ENCODE measurements around the gene MMGT1.
A peak's percentile ranks its signal among the peaks of the same experiment; 100 is the strongest.

MMGT1 gene

DNA sequence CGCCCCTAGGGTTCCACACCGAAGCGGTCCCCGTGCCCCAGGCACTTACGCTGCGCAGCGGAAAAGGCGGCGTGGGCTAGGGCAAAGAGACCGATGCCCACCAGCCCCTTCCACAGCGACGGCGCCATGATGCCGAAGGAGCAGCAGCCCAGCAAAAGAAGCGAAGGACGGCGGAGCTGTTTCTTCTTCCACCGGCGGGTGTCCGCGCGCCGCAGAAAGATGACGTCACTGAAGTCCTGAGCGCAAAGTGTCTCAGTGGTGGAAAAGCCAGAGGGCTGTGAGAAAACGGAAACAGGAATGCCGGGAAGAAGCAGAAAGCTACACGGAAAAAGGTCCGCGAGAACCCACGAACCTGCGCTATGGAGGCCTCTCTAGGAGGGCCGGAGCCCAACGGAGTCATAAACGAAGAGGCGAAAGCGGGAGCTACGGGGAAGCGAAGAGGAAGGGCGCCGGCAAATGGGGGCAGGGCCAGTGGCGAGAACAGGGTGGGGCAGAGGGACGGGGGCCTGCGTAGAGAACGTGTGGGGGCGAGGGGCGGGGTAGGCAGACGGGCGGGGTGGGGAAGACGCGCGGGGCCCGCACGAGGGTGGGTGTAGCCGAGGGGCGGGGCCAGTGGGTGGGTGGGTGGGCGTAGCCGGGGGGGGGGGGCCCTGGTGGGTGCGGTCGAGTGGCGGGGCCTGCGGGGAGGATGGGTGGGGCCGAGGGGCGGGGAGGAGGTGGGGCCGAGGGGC lies at the start of gene MMGT1:
MMGT1 (minus strand) TSS at position 441 of the 731 bp plus-strand sequence; CDS start at position 128, 313 bp downstream.
- no peak for TF ChIP-seq Cebpa-rat (IDR thresholded peaks at IDR 0.05)
- Histone ChIP-seq H3K9me3 (no peaks in the 10 kb centered on the region), H3K27ac (peak within 1 kb of the TSS; percentile 76), H3K4me2 (peak within 1 kb of the TSS; percentile 80), H3K36me3 (no peaks in the 10 kb centered on the region), H3K27me3 (peaks cover 53% of the 10 kb centered on the region), H3K9ac (peak within 1 kb of the TSS; percentile 79), H4K20me1 (peaks cover 21% of the 10 kb centered on the region), H3K4me3 (peak within 1 kb of the TSS; percentile 73), H3K4me1 (peaks cover 25% of the 10 kb centered on the region)

DNA sequence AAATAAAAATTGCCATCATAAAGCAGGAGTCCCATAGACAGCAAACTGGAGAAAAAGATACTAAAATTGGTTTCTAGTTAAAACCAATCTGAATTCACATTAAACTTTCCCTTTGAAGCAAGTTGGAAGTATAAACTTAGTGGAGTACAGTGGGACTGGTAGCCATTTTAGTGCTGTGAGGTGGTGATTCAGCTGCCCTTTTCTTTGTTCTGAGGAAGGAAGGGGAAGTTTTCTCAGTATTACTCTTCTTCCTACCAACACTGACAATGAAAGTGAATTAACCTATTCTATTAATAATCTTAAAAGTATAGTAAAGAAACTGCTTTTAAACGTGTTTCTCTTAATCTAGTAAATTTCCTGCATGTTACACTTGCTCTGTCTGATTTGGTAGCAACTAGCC lies 48.1 kb upstream of the MMGT1 start:
- no peak for TF ChIP-seq Cebpa-rat (IDR thresholded peaks at IDR 0.05)
- H3K27ac ChIP-seq, result no peak overlapping the region
- H3K36me3 ChIP-seq, result peaks cover 12% of the 10 kb centered on the region
- H3K9me3 ChIP-seq, result no peaks in the 10 kb centered on the region
- no peaks in the 10 kb centered on the region for H3K4me1 ChIP-seq
- H4K20me1 ChIP-seq, result no peaks in the 10 kb centered on the region; the same call in 1 of the 2 replicates
- H3K4me2 ChIP-seq, result no peak overlapping the region
- H3K4me3 ChIP-seq, result no peak overlapping the region
- H3K9ac ChIP-seq, result no peak overlapping the region
- peaks cover 88% of the 10 kb centered on the region for H3K27me3 ChIP-seq

DNA sequence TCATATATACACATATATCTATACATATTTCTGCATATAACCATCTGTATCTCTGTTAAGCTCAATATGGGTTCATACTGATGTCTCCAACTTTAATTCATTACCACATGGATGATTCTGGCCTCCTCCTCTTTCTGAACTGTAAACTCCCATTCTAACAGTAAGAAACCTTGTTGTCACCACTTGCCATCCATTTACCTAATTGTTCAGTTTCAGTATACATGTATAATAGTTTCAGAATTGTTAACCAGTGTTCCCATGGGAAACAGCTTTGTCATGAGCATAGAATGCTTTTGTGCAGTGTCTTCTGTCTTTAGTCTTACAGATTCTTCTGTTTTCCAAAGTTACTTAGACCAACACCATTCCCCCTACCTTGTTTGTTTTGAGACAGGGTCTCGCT lies 47.4 kb upstream of the MMGT1 start:
- Histone ChIP-seq H4K20me1 (no peaks in the 10 kb centered on the region; the same call in 1 of the 2 replicates), H3K9ac (no peak overlapping the region), H3K4me2 (no peak overlapping the region), H3K4me1 (no peaks in the 10 kb centered on the region), H3K9me3 (no peaks in the 10 kb centered on the region), H3K36me3 (peaks cover 12% of the 10 kb centered on the region), H3K27me3 (peaks cover 86% of the 10 kb centered on the region), H3K4me3 (no peak overlapping the region), H3K27ac (no peak overlapping the region)
- TF ChIP-seq Cebpa-rat (IDR thresholded peaks at IDR 0.05), result no peak

DNA sequence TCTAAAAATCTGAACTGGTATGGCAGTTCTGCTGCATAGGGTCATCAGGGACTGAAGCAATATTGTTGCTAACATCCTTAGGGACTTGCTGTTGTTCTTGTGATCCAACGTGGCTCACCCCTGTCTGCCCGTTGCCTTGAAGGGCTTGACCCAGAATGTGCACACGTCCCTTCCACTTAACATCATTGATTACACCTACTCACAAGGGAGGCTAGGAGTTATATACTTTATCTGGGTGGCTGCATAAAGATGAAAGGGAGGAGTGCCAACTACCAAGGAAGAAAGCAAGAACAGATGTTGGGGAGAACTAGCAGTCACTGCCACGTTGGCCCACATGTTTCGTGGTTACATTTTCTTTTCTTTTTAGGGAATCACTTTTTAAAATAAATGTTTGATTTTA lies 45.4 kb upstream of the MMGT1 start:
- Histone ChIP-seq H3K4me1 (no peaks in the 10 kb centered on the region), H3K27me3 (peaks cover 90% of the 10 kb centered on the region), H3K9ac (no peak overlapping the region), H3K9me3 (no peaks in the 10 kb centered on the region), H4K20me1 (no peaks in the 10 kb centered on the region), H3K4me3 (no peak overlapping the region), H3K36me3 (peaks cover 12% of the 10 kb centered on the region), H3K4me2 (no peak overlapping the region), H3K27ac (no peak overlapping the region)
- no peak for TF ChIP-seq Cebpa-rat (IDR thresholded peaks at IDR 0.05)

DNA sequence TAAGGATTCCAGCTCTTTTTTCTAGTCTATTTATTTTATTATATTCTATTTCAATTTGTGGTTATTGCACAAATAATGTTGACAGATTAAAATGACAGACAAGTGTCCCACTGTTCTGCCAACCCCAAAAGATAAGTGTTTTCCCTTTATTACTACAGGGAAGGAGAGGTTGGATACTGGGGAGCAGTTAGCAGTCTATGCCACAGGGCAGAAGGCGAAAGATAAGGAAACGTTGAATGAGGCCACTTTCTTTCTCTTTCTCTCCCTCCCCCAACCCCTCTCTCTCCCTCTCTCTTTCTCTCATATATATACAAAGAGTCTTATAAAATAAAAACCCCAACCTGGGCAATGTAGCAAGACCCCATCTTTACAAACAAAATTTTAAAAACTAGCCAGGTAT lies 43.1 kb upstream of the MMGT1 start:
- no peaks in the 10 kb centered on the region for H3K9me3 ChIP-seq
- H3K4me2 ChIP-seq, result no peak overlapping the region
- no peak overlapping the region for H3K27ac ChIP-seq
- peaks cover 12% of the 10 kb centered on the region for H3K36me3 ChIP-seq
- H3K9ac ChIP-seq, result no peak overlapping the region
- H3K27me3 ChIP-seq, result peaks cover 93% of the 10 kb centered on the region
- H3K4me1 ChIP-seq, result no peaks in the 10 kb centered on the region
- H3K4me3 ChIP-seq, result no peak overlapping the region
- no peak for TF ChIP-seq Cebpa-rat (IDR thresholded peaks at IDR 0.05)
- no peaks in the 10 kb centered on the region for H4K20me1 ChIP-seq

DNA sequence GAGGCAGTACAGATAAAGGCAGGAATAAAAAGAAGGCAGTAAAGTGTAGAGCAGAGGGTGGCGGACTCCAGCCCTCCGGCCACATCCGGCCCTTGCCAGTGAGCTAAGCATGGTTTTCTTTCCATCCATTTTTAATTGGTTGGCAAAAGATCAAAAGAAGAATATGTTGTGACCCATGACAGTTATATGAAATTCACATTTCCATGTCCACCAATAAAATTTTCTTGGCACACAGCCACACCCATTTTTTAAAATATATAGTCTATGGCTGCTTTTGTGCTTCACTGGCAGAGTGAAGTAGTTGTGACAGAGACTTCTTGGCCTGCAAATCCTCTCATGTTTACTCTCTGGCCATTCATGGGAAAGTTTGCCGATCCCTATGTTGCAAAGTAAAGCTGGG lies 41.2 kb upstream of the MMGT1 start:
- Histone ChIP-seq H4K20me1 (no peaks in the 10 kb centered on the region), H3K4me2 (no peak overlapping the region), H3K4me3 (no peak overlapping the region)

DNA sequence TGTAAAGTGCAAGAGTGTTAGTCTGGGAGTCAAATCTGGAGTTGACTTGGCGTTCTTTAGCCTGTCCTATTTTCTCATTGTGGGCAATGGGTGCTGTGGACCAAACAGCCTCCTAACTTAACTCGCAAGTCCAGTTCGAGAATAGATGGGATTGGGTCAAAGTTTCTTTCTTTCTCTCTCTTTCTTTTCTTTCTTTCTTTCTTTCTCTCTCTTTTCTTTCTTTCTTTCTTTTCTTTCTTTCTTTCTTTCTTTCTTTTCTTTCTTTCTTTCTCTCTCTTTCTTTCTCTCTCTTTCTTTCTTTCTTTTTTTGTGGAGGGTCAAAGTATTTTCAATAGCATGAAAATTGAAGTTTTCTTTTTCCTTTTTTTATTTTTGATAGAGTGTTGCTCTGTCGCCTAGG lies 14.5 kb upstream of the MMGT1 start:
- no peak for TF ChIP-seq Cebpa-rat (IDR thresholded peaks at IDR 0.05)
- Histone ChIP-seq H4K20me1 (peaks cover 23% of the 10 kb centered on the region), H3K36me3 (no peaks in the 10 kb centered on the region), H3K4me1 (peaks cover 23% of the 10 kb centered on the region), H3K4me2 (no peak overlapping the region), H3K9ac (no peak overlapping the region), H3K27ac (no peak overlapping the region), H3K27me3 (peaks cover 54% of the 10 kb centered on the region), H3K4me3 (no peak overlapping the region), H3K9me3 (no peaks in the 10 kb centered on the region)

More for the DNA sequence above, 41.2 kb upstream of the MMGT1 start:
- no peak for TF ChIP-seq Cebpa-rat (IDR thresholded peaks at IDR 0.05)
- Histone ChIP-seq H3K9me3 (no peaks in the 10 kb centered on the region), H3K27ac (no peak overlapping the region), H3K36me3 (peaks cover 14% of the 10 kb centered on the region), H3K27me3 (peaks cover 97% of the 10 kb centered on the region), H3K9ac (no peak overlapping the region), H3K4me1 (no peaks in the 10 kb centered on the region)

DNA sequence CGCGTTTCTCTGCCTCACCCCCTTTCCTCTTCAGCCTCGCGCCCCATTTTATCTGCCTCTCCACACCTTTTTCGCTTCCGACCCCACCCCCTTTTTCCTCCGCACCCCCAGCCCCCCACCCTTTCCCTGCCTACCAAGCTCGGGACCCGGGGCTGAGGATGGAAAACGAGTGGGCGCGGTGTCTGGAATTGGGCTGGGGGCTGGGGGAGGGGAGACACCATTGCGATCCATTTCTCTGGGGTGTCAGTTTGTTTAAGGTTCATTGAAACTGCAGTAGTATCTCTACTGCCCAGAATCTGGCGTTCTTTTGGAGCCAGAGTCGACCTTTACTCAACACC lies 12.2 kb upstream of the MMGT1 start:
- H4K20me1 ChIP-seq, result peaks cover 22% of the 10 kb centered on the region
- H3K36me3 ChIP-seq, result no peaks in the 10 kb centered on the region
- peak overlapping the region; percentile 74 for H3K9ac ChIP-seq
- H3K27ac ChIP-seq, result peak overlapping the region; percentile 72; the same call in 1 of the 2 replicates
- peaks cover 35% of the 10 kb centered on the region for H3K4me1 ChIP-seq
- peak overlapping the region; percentile 76 for H3K4me3 ChIP-seq
- no peak for TF ChIP-seq Cebpa-rat (IDR thresholded peaks at IDR 0.05)
- H3K27me3 ChIP-seq, result peaks cover 53% of the 10 kb centered on the region
- peak overlapping the region; percentile 67 for H3K4me2 ChIP-seq
- no peaks in the 10 kb centered on the region for H3K9me3 ChIP-seq

DNA sequence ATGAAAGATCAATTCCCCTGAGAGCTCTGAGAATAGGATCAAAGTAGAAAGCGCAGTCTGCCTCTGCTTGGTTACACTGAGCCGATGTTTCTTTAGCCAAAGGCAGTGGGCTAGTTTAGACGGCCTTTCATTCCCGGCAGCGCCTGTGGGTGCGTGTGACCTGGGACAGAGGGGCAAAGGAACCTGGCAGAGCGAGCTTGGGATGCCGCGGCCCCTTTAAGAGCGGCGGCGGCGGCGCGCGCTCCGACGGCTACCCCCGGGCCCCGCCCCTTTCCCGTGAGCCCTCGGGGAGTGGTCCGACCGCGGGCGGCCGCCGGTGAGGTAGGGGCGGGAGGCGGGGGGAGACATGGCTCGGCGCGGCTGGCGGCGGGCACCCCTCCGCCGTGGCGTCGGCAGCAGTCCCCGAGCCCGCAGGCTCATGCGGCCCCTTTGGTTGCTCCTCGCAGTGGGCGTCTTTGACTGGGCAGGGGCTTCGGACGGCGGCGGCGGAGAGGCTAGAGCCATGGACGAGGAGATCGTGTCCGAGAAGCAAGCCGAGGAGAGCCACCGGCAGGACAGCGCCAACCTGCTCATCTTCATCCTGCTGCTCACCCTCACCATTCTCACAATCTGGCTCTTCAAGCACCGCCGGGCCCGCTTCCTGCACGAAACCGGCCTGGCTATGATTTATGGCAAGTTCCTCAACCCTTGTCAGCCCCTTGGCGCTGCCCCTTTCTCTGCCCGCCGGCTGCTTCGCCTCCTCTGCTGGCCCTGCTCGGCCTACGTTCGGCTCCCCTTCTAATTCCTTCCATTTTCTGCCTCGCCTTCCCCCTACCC lies 11.6 kb upstream of the MMGT1 start, which contains the start of gene SLC9A6:
SLC9A6 (plus strand) TSS at position 279 of the 816 bp plus-strand sequence; CDS start at position 503, 224 bp downstream.
- Histone ChIP-seq H3K36me3 (no peaks in the 10 kb centered on the region), H3K27ac (peak within 1 kb of the TSS; percentile 72)

DNA sequence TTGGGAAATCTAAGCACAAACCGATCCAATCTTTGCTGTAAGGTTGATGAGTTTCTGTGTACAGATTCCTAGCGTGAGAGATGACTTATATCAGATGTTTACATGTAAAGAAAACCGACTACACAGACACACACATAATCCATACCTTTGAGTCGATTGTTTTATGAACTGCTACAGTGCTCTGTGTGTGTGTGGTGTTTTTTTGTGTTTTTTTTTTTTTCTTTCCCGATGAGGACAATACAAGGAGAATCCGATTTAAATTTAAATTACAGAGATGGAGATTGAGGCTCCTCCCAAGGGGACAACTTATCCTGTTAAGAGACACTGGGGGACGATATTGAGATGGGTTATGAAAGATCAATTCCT lies 11.0 kb upstream of the MMGT1 start:
- H3K27ac ChIP-seq, result peak overlapping the region; percentile 72
- H3K9ac ChIP-seq, result peak overlapping the region; percentile 74
- peaks cover 38% of the 10 kb centered on the region for H3K4me1 ChIP-seq
- peak overlapping the region; percentile 65 for H3K4me2 ChIP-seq
- H3K27me3 ChIP-seq, result peaks cover 53% of the 10 kb centered on the region
- peak overlapping the region; percentile 76 for H3K4me3 ChIP-seq
- no peaks in the 10 kb centered on the region for H3K36me3 ChIP-seq
- no peaks in the 10 kb centered on the region for H3K9me3 ChIP-seq
- peaks cover 15% of the 10 kb centered on the region; the same call in 1 of the 2 replicates for H4K20me1 ChIP-seq
- TF ChIP-seq Cebpa-rat (IDR thresholded peaks at IDR 0.05), result no peak

More for the DNA sequence above, 11.6 kb upstream of the MMGT1 start, which contains the start of gene SLC9A6:
- H3K27me3 ChIP-seq, result peaks cover 56% of the 10 kb centered on the region
- H3K9ac ChIP-seq, result peak within 1 kb of the TSS; percentile 74
- peak within 1 kb of the TSS; percentile 76 for H3K4me3 ChIP-seq
- H3K4me2 ChIP-seq, result peak within 1 kb of the TSS; percentile 67
- peaks cover 38% of the 10 kb centered on the region for H3K4me1 ChIP-seq
- TF ChIP-seq Cebpa-rat (IDR thresholded peaks at IDR 0.05), result no peak
- no peaks in the 10 kb centered on the region for H3K9me3 ChIP-seq
- H4K20me1 ChIP-seq, result peaks cover 16% of the 10 kb centered on the region

Measured in BLaER1 (cell line).